Measurements from ENCODE around the gene KIAA1549.

Gene KIAA1549

DNA sequence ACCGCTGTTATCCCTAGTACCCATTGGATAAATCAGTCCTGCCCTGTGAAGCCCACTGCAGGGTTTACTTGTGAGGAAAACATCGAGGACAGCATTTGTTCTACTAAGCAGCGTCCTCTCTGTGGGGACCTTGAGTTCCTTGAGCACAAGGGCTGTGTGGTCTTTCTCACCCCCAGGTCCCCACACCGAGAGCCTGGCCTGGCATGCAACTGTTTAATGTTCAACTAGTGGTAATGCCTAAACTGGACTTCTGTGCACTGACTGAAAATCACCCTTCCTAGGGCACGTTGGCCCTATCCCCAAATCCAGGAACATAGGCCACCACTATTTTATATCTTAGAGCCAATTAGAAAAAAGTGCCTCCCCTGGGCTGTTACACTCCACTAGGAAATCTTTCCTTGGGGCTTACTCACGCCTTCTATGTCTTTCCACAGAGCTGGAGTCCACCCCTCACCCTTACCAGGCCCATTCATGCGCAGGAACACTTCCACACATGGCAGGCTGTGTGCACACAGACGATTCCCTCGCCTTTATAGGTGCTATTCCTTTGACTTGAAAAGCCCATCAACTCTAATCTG is 185.1 kb downstream of the KIAA1549 start:
- Histone ChIP-seq H3K9me3 (ENCODE audit: control insufficient read depth, low read depth, low read length) (no peaks in the 10 kb centered on the region), H3K27me3 (ENCODE audit: control insufficient read depth, insufficient read depth, low read length) (peaks cover 10% of the 10 kb centered on the region), H3K4me1 (ENCODE audit: control insufficient read depth, low read depth, low read length) (peaks cover 14% of the 10 kb centered on the region), H3K27ac (ENCODE audit: low read length) (no peak overlapping the region), H3K36me3 (ENCODE audit: control insufficient read depth, low read depth, low read length) (no peaks in the 10 kb centered on the region), H3K9ac (ENCODE audit: low read length) (no peak overlapping the region), H3K4me3 (ENCODE audit: low read length) (no peak overlapping the region)

DNA sequence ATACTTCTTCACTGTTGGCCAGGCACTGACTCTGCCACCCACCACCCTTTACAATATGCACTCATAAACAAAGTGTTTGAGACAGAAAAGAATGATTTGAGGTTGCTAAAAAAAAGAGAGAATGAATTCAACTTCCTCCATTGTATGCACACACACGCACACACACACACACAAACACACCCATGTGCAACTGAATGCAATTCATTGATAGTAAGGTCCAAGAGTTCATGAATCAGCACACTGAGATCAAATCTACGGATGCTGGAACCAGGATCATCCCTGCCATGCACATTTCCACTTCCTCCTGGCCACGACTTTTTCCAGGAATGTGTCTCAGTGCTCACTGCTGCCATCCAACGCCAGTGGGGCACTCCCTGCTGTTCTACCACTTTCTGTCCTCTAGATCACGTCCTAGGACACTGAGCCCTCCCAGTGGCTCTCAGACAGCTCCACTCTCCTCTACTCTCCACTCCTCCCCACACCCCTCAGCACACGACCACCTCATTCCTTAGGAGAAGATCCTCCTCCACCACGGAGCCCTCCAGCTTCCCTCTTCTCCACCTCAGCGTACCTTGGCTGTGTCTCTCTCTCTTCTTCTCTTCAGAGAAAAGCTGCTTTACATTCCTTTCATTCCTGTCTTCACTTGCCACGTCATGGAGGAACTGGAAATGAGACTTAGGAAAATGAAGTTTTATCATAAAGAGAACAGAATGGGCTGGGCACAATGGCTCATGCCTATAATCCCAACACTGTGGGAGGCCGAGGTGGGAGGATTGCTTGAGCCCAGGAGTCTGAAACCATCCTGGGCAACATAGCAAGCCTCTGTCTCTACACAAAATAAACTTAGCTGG is 195.4 kb downstream of the KIAA1549 start:
- H3K27me3 ChIP-seq (ENCODE audit: control insufficient read depth, insufficient read depth, low read length) = no peaks in the 10 kb centered on the region
- H3K36me3 ChIP-seq (ENCODE audit: control insufficient read depth, low read depth, low read length) = no peaks in the 10 kb centered on the region
- no peaks in the 10 kb centered on the region for H3K4me1 ChIP-seq (ENCODE audit: control insufficient read depth, low read depth, low read length)
- H3K27ac ChIP-seq (ENCODE audit: low read length) = no peak overlapping the region
- no peaks in the 10 kb centered on the region for H3K9me3 ChIP-seq (ENCODE audit: control insufficient read depth, low read depth, low read length)
- H3K9ac ChIP-seq (ENCODE audit: low read length) = no peak overlapping the region
- H3K4me3 ChIP-seq (ENCODE audit: low read length) = no peak overlapping the region

DNA sequence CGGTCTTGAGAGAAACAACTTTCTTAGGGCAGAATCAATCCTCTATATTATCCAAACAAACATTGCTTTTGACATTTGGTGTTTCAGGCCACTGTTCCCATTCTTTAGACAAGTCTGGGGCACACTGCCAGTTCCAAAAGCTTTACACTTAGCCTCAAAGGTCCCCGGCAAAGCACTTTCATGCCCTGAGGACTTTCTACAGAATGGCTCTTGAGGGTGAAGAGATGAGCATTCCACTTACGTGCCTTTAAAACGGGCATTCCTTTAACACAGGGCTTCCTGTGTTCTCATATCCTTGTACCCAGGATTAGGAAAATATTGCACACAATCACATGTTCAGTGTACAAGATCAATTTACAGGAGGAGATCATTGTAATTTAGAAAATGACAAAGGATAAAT is 196.5 kb downstream of the KIAA1549 start:
- Histone ChIP-seq H3K9me3 (ENCODE audit: control insufficient read depth, low read depth, low read length) (no peaks in the 10 kb centered on the region), H3K36me3 (ENCODE audit: control insufficient read depth, low read depth, low read length) (no peaks in the 10 kb centered on the region), H3K27me3 (ENCODE audit: control insufficient read depth, insufficient read depth, low read length) (no peaks in the 10 kb centered on the region), H3K4me3 (ENCODE audit: low read length) (no peak overlapping the region), H3K4me1 (ENCODE audit: control insufficient read depth, low read depth, low read length) (no peaks in the 10 kb centered on the region), H3K27ac (ENCODE audit: low read length) (no peak overlapping the region), H3K9ac (ENCODE audit: low read length) (no peak overlapping the region)

Measured in iPS-18a (cell line).